HG02610 (cell line): Measurements from ENCODE around the gene KRTAP9-1.
"Not testable (repeated sequence)": the region's sequence is repeated elsewhere in the genome, so short reads cannot be mapped to it uniquely, and the experiment has no call there.

Source experiments
- ATAC-seq: cut with Tn5 transposase; IDR thresholded peaks from one replicate; pipeline ENCODE4 v1.9.1; 2021; ENCODE audit warnings: mild to moderate bottlenecking, moderate library complexity; ENCODE audit not compliant: unreplicated experiment

KRTAP9-1 gene

GRCh38 chr17:41189837-41190318 is at the start of gene KRTAP9-1:
TSS of gene KRTAP9-1 (plus strand) at chr17:41189887. CDS start at chr17:41189887, 0 bp downstream.
- ATAC-seq = not testable (repeated sequence)

GRCh38 chr17:41140360-41141131 is 49.1 kb upstream of the KRTAP9-1 start, which contains the start of gene KRTAP4-6:
TSS of gene KRTAP4-6 (minus strand) at chr17:41140544. CDS start at chr17:41140487, 57 bp downstream.
- ATAC-seq = no peak

DNA sequence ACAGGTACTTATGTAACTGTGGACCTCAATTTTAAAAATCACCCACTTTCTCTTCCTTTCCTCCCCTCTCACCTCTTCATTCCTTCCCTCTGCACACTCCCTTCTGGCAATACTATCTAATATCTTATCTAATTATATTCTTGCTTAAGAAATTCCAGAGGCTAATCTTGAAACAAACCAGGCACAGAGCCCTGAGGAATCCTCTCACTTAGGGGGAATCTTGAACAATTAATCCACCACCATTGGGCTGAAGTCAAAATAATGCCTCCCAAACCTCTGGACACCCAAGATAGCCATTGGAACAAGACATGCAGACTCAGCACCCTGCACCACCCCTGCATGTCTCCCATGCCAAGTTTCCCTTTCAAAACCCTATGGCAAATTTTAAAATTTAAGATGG is 48.3 kb upstream of the KRTAP9-1 start:
- no peak for ATAC-seq

DNA sequence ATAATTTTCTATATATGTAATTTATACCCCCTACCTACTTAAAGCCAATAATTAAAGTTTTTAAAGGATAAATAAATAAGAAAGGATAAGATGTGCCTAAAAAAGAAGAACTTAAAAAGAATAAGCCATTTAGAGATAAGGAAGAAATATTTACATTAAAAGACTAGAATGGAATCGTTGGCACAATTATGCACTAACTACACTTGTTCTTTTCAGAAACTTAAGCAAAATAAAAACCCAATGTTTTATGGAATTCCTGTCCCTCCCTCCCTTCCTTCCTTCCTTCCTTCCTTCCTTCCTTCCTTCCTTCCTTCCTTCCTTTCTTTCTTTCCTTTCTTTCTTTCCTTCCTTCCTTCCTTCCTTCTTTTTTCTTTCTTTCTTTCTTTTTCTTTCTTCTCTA is 44.8 kb upstream of the KRTAP9-1 start:
- ATAC-seq = no peak

- ATAC-seq = no peak
Observed at GRCh38 chr17:41145261-41145660, 44.4 kb upstream of the KRTAP9-1 start.

GRCh38 chr17:41147531-41148204 is 42.0 kb upstream of the KRTAP9-1 start:
- no peak for ATAC-seq

DNA sequence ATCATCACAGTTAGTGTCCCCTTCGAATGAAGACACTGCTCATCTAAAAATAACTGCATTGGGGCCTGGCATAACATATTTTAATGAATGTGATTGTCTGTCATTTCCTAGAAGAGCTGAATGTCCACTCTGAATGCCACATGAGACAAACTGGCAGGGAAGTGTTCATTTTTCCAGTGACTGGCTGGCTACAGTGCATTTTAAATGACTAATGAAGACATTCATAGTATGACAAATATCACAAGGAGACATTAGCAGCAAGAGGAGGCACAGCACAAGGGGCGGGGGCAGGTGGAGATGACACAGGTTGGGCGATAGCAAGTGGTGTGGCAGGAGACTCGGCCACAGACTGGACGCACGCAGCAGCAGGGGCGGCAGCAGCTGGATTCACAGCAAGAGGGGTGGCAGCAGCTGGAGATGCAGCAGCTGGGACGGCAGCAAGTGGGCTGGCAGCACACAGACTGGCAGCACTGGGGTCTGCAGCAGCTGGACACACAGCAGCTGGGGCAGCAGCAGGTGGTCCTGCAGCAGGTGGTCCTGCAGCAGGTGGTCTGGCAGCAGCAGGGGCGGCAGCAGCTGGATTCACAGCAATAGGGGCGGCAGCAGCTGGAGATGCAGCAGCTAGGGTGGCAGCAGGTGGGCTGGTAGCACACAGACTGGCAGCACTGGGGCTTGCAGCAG is 40.6 kb upstream of the KRTAP9-1 start:
- ATAC-seq = not testable (repeated sequence)

- ATAC-seq = no peak
Observed at GRCh38 chr17:41149652-41149985, 40.1 kb upstream of the KRTAP9-1 start, which contains the start of gene KRTAP4-5. TSS of gene KRTAP4-5 (minus strand) at chr17:41149825. CDS start at chr17:41149767, 58 bp downstream.

DNA sequence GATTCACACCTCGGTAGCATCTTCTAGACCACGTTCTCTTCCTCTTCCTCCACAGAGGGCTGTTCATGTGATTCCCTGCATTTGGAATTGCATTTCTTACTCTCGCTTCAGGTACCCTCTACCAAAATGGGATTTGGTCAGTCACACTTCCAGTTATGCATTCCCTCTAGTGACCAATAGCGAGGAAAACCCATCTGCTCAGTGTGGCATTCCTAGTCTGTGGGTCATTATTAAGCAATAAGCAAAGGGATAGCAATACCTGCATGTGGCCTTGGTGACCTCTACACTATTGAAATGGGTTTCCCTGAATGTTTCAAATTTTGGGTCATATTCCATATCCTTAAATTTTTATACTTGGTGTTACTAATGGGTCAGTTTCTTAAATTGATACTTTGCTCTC is 39.7 kb upstream of the KRTAP9-1 start:
- ATAC-seq = no peak

DNA sequence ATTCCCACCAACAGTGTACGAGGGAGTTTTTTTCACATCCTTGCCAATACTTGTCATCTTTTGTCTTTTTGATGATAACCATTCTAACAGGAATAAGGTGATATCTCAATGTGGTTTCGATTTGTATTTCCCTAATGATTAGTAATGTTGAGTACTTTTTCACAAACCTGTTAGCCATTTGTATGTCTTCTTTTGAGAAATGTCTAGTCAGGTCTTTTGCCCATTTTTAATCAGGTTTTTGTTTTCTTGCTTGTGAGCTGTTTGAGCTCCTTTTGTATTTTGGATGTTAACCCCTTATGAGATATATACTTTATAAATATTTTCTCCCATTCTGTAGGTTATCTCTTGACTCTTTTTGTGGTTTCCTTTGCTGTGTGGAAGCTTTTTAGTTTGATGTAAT is 38.2 kb upstream of the KRTAP9-1 start:
- no peak for ATAC-seq

DNA sequence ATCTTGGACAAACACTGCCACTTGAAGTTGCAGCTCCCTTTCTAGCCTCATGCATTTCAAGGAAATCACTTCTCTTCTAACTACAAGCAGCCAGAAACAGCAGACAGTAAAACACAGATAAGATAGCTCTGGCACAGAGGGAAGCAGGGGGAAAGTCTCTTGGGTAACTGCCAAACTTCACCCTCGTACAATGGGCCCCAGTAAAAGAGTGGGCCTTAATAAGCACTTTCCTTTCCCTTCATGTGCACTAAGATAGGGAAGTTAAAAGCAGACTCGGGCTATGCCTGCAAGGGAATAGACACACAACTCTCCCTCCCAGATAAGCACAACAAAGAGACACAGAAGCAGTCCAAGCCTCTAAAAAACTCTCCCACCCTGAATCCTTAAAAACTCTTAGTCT is 35.8 kb upstream of the KRTAP9-1 start:
- ATAC-seq = no peak

DNA sequence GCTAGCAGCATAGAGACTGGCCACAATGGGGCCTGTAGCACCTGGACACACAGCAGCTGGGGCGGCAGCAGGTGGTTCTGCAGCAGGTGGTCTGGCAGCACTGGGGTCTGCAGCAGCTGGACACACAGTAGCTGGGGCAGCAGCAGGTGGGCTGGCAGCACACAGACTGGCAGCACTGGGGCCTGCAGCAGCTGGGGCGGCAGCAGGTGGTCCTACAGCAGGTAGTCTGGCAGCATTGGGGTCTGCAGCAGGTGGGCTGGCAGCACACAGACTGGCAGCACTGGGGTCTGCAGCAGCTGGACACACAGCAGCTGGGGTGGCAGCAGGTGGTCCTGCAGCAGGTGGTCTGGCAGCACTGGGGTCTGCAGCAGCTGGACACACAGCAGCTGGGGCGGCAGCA is 29.5 kb upstream of the KRTAP9-1 start:
- not testable (repeated sequence) for ATAC-seq

DNA sequence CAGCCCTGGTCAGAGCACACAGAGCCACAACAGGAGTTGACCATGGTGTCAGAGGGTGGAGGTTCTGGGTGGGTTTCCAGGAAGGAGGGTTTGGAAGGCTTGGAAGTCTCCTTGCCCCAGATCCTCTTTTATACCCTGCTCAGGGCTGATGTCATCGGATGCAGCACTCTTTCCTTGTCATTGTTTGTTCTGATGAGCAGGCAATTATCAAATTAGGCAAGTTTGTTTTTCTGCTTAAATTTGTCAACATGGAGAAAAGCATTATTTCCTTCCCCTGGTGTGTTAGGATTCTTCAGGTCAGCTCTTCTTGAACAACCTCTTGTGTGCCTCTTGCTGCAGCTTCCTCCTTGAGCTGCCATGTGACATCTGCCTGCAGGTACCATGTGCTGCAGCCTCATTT is 29.0 kb upstream of the KRTAP9-1 start, which contains the start of gene KRTAP4-4:
TSS of gene KRTAP4-4 (minus strand) at position 101 of the 400 bp plus-strand sequence. CDS start at position 44, 57 bp downstream.
- no peak for ATAC-seq

- no peak for ATAC-seq
Observed at GRCh38 chr17:41163828-41164227, 25.9 kb upstream of the KRTAP9-1 start.

DNA sequence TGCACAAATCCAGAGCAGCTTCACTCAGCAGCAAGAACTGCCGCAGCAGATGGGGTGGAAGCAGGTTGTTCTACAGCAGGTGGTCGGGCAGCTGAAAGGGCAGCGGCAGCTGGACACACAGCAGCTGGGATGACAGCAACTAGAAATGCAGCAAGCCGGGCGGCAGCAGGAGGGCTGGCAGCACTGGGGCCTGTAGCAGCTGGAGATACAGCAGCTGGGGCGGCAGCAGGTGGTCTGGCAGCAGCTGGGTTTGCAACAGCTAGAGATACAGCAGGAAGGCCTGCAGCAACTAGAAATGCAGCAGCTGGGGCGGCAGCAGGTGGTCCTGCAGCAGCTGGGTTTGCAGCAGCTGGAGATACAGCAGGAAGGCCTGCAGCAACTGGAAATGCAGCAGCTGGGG is 22.1 kb upstream of the KRTAP9-1 start:
- no peak for ATAC-seq

DNA sequence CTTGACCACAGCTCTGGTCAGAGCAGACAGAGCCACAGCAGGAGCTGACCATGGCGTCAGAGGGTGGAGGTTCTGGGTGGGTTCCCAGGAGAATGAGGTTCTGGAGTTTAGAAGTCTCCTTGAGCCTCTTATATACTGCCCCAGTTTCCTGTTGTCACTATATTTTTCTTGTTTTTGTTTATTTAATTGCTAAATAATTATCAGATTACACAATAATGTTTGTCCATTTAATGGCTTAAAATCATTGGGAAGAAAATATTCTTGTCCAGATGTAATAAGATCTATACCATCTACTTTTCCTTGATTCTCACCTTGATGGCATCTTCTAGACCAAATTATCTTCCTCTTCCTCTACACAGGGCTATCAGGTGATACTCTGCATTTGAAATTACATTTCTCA is 21.6 kb upstream of the KRTAP9-1 start, which contains the start of gene KRTAP4-3:
TSS of gene KRTAP4-3 (minus strand) at position 101 of the 400 bp plus-strand sequence. CDS start at position 52, 49 bp downstream.
- no peak for ATAC-seq

DNA sequence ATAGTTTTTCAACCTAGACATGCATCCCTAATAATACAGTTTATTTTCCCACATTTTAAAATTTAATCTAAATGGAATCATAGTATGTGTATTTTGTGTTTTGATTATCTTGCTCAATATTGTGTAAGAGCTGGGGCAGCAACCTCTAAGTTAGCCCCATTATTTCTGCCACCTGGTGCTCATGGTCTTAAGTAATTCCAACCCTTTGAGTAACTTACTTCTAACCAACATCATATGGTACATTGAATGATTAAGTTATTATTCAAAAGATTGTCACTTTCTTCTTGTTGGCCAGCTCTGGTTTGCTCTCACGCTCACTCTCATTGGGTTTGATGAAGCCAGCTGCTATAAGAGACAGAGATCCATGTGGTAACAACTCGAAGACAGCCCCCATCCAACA is 17.8 kb upstream of the KRTAP9-1 start:
- no peak for ATAC-seq

- no peak for ATAC-seq
Observed at GRCh38 chr17:41176744-41177387, 12.8 kb upstream of the KRTAP9-1 start.

DNA sequence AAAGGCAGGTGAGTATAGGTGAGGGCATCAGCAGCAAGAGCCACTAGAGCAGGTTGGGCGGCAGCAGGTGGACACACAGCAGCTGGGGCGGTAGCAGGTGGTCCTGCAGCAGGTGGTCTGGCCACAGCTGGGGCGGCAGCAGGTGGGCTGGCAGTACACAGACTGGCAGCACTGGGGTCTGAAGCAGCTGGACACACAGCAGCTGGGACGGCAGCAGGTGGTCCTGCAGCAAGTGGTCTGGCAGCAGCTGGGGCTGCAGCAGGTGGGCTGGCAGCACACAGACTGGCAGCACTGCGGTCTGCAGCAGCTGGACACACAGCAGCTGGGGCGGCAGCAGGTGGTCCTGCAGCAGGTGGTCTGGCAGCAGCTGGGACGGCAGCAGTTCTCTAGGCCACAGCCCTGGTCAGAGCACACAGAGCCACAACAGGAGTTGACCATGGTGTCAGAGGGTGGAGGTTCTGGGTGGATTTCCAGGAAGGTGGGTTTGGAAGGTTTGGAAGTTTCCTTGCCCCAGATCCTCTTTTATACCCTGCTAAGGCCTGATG is 11.9 kb upstream of the KRTAP9-1 start, which contains the start of gene KRTAP4-2:
TSS of gene KRTAP4-2 (minus strand) at position 495 of the 545 bp plus-strand sequence. CDS start at position 438, 57 bp downstream.
- ATAC-seq = no peak

DNA sequence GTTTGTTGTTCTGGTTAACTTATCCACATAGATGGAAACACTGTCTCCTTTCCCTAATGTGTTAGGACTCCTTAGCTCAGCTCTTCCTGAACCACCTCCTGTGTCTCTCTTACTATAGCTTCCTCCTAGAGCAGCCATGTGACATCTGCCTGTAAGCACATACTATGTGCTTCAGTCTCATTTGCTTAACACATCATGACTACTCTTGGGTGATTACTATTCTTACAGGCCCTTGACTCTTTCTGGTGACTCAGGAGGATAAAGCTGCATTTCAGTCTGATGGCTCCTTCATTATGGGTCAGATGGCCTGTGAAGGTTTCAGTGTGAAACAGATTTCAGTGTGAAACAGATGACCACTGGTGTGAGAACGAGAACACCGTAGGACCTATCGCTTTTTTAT is 11.3 kb upstream of the KRTAP9-1 start:
- ATAC-seq = no peak
